Thoracic aorta (tissue), 2 donors: Measurements from ENCODE around the gene USP36. TPM values are rescaled to one million over a fixed set of nuclear protein-coding genes. Genes with fewer than 3 reads are reported as not detected.

Source experiments
- ATAC-seq: fragments of 150-250 bp; one replicate; pipeline ENCODE4 v1.8.0; 2017; ENCODE audit warnings: low read depth; ENCODE audit not compliant: insufficient number of reproducible peaks, low FRiP score
- DNase-seq: peaks from one replicate; pipeline ENCODE4 v3.0.0-alpha.2; 2020; ENCODE audit warnings: low spot score
- H3K27ac ChIP-seq, 2 donors: fragments of 200-600 bp; sonication (generic); 1 replicate in 1 of 2; 2 replicates in 1 of 2; pipeline ENCODE4 v1.5.1; 2016; ENCODE audit warnings: mild to moderate bottlenecking in 2 of 2, moderate library complexity in 2 of 2
- H3K27me3 ChIP-seq: fragments of 200-600 bp; sonication (generic); replicated peaks from 2 replicates; pipeline ENCODE4 v1.6.0; 2016; ENCODE audit warnings: mild to moderate bottlenecking; ENCODE audit not compliant: insufficient read depth
- H3K36me3 ChIP-seq: fragments of 200-600 bp; sonication (generic); one replicate; pipeline ENCODE4 v1.5.1; 2016
- H3K4me1 ChIP-seq, 2 donors: fragments of 200-600 bp; sonication (generic); 1 replicate in 1 of 2; 2 replicates in 1 of 2; pipeline versions ENCODE4 v1.5.1 to v1.6.0; 2016; ENCODE audit warnings: low read depth in 2 of 2, mild to moderate bottlenecking in 1 of 2; ENCODE audit not compliant: control insufficient read depth in 1 of 2
- H3K4me3 ChIP-seq: fragments of 200-600 bp; sonication (generic); 2 replicates; pipeline ENCODE4 v1.5.1; 2016; ENCODE audit warnings: mild to moderate bottlenecking
- H3K9me3 ChIP-seq: fragments of 200-600 bp; sonication (generic); 2 replicates; pipeline ENCODE4 v1.5.1; 2016
- CTCF ChIP-seq: fragments of 200-600 bp; sonication (generic); IDR thresholded peaks from one replicate; pipeline ENCODE4 v1.5.1; 2019; ENCODE audit warnings: antibody characterized with exemption
- total RNA-seq, 2 donors: library from RNA; depleted of rRNA; stranded (reverse); fragments of >200 nt; gene quantifications; one replicate each; pipeline versions ENCODE4 v1.1.0 to v1.2.3, GENCODE V29; 2016

The USP36 gene
- total RNA-seq, 2 donors from 2014 or later = 40.3 to 95.9 TPM

- Histone ChIP-seq H3K4me1 (peaks cover 13 to 28% of the 10 kb centered on the region in 2 donors), H3K36me3 (no peaks in the 10 kb centered on the region), H3K27me3 (no peaks in the 10 kb centered on the region), H3K27ac (no peak overlapping the region), H3K9me3 (no peaks in the 10 kb centered on the region), H3K4me3 (no peak overlapping the region)
- TF ChIP-seq CTCF = no peak
- ATAC-seq (no peak), DNase-seq (no peak)
Measured at GRCh38 chr17:78788451-78788850, 52.2 kb downstream of the USP36 start.

GRCh38 chr17:78787444-78787843 is 53.2 kb downstream of the USP36 start:
- Histone ChIP-seq H3K4me1 (peaks cover 13 to 28% of the 10 kb centered on the region in 2 donors), H3K36me3 (no peaks in the 10 kb centered on the region), H3K9me3 (no peaks in the 10 kb centered on the region), H3K27me3 (no peaks in the 10 kb centered on the region), H3K27ac (no peak overlapping the region), H3K4me3 (no peak overlapping the region)
- DNase-seq (no peak), ATAC-seq (no peak)
- no peak for TF ChIP-seq CTCF

- ATAC-seq (no peak), DNase-seq (no peak)
- Histone ChIP-seq H3K36me3 (no peaks in the 10 kb centered on the region), H3K4me1 (peaks cover 13 to 16% of the 10 kb centered on the region in 2 donors), H3K4me3 (no peak overlapping the region), H3K27me3 (no peaks in the 10 kb centered on the region), H3K27ac (no peak overlapping the region), H3K9me3 (no peaks in the 10 kb centered on the region)
- TF ChIP-seq CTCF = no peak
Measured at GRCh38 chr17:78785663-78786057, 55.0 kb downstream of the USP36 start.

GRCh38 chr17:78785011-78785662 is 55.5 kb downstream of the USP36 start:
- no peak for TF ChIP-seq CTCF
- H3K4me1 ChIP-seq = peaks cover 11% of the 10 kb centered on the region in 2 donors
- no peaks in the 10 kb centered on the region for H3K9me3 ChIP-seq
- ATAC-seq (no peak), DNase-seq (no peak)
- H3K27ac ChIP-seq = no peak overlapping the region
- no peaks in the 10 kb centered on the region for H3K36me3 ChIP-seq
- no peaks in the 10 kb centered on the region for H3K27me3 ChIP-seq
- H3K4me3 ChIP-seq = no peak overlapping the region

- no peaks in the 10 kb centered on the region for H3K9me3 ChIP-seq
- H3K36me3 ChIP-seq = no peaks in the 10 kb centered on the region
- DNase-seq (no peak), ATAC-seq (no peak)
- TF ChIP-seq CTCF = no peak
- H3K4me3 ChIP-seq = no peak overlapping the region
- no peak overlapping the region for H3K27ac ChIP-seq
- H3K4me1 ChIP-seq = peaks cover 3% of the 10 kb centered on the region in 2 donors
- H3K27me3 ChIP-seq = no peaks in the 10 kb centered on the region
Measured at GRCh38 chr17:78784352-78784751, 56.3 kb downstream of the USP36 start.
